ENCODE data around the gene DEXI. TPM values are rescaled to one million over a fixed set of nuclear protein-coding genes. Genes with fewer than 3 reads are reported as not detected.

DEXI gene
- total and polyA plus RNA-seq, 2 of the 13 experiments (the other 11 are each of a cell fraction or from before 2014, with no cell fraction given), result 51.5 to 70.4 TPM

- Histone ChIP-seq H3K4me1 (ENCODE audit: insufficient read depth, low read length) (peaks cover 28% of the 10 kb centered on the region), H3K27ac (ENCODE audit: extremely low read length, insufficient read depth, low read length) (no peak overlapping the region), H3K4me3 (replicated peaks in 1 of 3; ENCODE audit: insufficient read depth in 1 of 3, low read depth in 2 of 3, low read length in 3 of 3) (no peak overlapping the region), H4K20me1 (ENCODE audit: insufficient read depth, low read length) (no peaks in the 10 kb centered on the region), H3K9ac (ENCODE audit: insufficient read depth, low read depth, low read length) (no peak overlapping the region), H3K27me3 (ENCODE audit: control insufficient read depth in 1 of 2, insufficient read depth in 2 of 2, low read length in 2 of 2) (no peaks in the 10 kb centered on the region), H3K4me2 (ENCODE audit: low read depth, low read length) (no peak overlapping the region), H3K36me3 (replicated peaks in 1 of 2; ENCODE audit: control insufficient read depth in 1 of 2, insufficient read depth in 2 of 2, low read length in 2 of 2) (peaks cover 1 to 24% of the 10 kb centered on the region in 2 experiments; a peak in 3 of 5 replicates), H3K79me2 (ENCODE audit: insufficient read depth, low read length) (no peaks in the 10 kb centered on the region), H3K9me3 (ENCODE audit: low read length) (no peaks in the 10 kb centered on the region), H2AFZ (ENCODE audit: low read length) (no peak overlapping the region)
- intact Hi-C loops (cut with micrococcal nuclease; ENCODE audit: unreplicated experiment), result no loop called here
- DNase-seq (ENCODE audit: low spot score) (no peak), ATAC-seq (no peak), FAIRE-seq (no peak)
- POLR2A ChIA-PET, result no interaction called here
- peak; percentile 53; the same call in 1 of the 2 replicates for TF ChIP-seq NRL (CRISPR knock-in tag; IDR thresholded peaks at IDR 0.05; ENCODE audit: borderline replicate concordance)
- TF ChIP-seq HOXD1 (CRISPR knock-in tag; IDR thresholded peaks at IDR 0.05), result no peak
- in situ Hi-C loops (cut with HindIII; ENCODE audit: extremely low pct_ligation_motif_present, low pct_unique_long_range_greater_than_20kb), result no loop called here
- 96% methylated on average over 6 of the region's 6 CpGs for WGBS (ENCODE audit: low lambda C conversion rate)
- CTCF ChIA-PET (ENCODE audit: low intra/inter-chr PET ratio, low total read pairs), result no interaction called here
- no TSS peak for BruUV-seq (replicated peaks)
Observed at GRCh38 chr16:10978124-10978523, 35.9 kb upstream of the DEXI start.

DNA sequence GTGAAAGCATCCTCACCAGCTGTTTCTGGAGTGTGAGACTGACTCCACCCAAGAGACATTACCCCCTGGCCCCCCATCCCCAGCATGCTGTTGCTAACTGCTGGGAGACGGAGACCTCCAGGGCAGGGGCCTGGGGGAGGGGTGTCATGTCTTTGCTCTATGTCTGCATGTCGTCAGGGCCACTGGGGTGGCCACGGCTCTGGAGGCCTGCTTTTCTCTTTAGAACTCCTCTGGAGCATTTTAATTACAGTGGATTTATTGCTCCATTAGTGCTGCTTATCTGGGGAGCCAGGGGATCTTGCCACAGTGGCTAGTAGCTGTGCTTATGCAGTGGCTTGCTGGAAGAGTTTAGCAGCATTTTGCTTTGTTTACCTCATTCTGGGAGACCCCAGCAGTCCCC, 34.4 kb upstream of the DEXI start:
- peaks cover 2 to 27% of the 10 kb centered on the region in 2 experiments; a peak in 4 of 5 replicates for H3K36me3 ChIP-seq (replicated peaks in 1 of 2; ENCODE audit: control insufficient read depth in 1 of 2, insufficient read depth in 2 of 2, low read length in 2 of 2)
- DNase-seq (ENCODE audit: low spot score) (no peak), ATAC-seq (no peak), FAIRE-seq (no peak)
- H3K4me2 ChIP-seq (ENCODE audit: low read depth, low read length), result no peak overlapping the region
- H3K27me3 ChIP-seq (ENCODE audit: control insufficient read depth in 1 of 2, insufficient read depth in 2 of 2, low read length in 2 of 2), result no peaks in the 10 kb centered on the region; a peak in 1 of 5 replicates
- H4K20me1 ChIP-seq (ENCODE audit: insufficient read depth, low read length), result no peaks in the 10 kb centered on the region
- no peak overlapping the region for H3K27ac ChIP-seq (ENCODE audit: extremely low read length, insufficient read depth, low read length)
- ChIA-PET CTCF (ENCODE audit: low intra/inter-chr PET ratio, low total read pairs) (no interaction called here), POLR2A (no interaction called here)
- WGBS (ENCODE audit: low lambda C conversion rate), result 95% methylated on average over 3 of the region's 3 CpGs
- H2AFZ ChIP-seq (ENCODE audit: low read length), result no peak overlapping the region
- no peaks in the 10 kb centered on the region for H3K79me2 ChIP-seq (ENCODE audit: insufficient read depth, low read length)
- no peak overlapping the region for H3K4me3 ChIP-seq (replicated peaks in 1 of 3; ENCODE audit: insufficient read depth in 1 of 3, low read depth in 2 of 3, low read length in 3 of 3)
- H3K9ac ChIP-seq (ENCODE audit: insufficient read depth, low read depth, low read length), result no peak overlapping the region
- in situ Hi-C loops (cut with HindIII; ENCODE audit: extremely low pct_ligation_motif_present, low pct_unique_long_range_greater_than_20kb) (no loop called here), intact Hi-C loops (cut with micrococcal nuclease; ENCODE audit: unreplicated experiment) (no loop called here)
- H3K9me3 ChIP-seq (ENCODE audit: low read length), result no peaks in the 10 kb centered on the region
- peaks cover 28% of the 10 kb centered on the region for H3K4me1 ChIP-seq (ENCODE audit: insufficient read depth, low read length)
- BruUV-seq (replicated peaks), result no TSS peak
- TF ChIP-seq U2AF2 (IDR thresholded peaks at IDR 0.05; ENCODE audit: low read depth, low read length), result no peak
- no peak for TF ChIP-seq SIN3B (IDR thresholded peaks at IDR 0.05; ENCODE audit: low read length)
- no peak for TF ChIP-seq ZNF781 (CRISPR knock-in tag; IDR thresholded peaks at IDR 0.05; ENCODE audit: borderline replicate concordance, not compliant biosample characterization)
- no peak for TF ChIP-seq ETS1 (CRISPR knock-in tag; IDR thresholded peaks at IDR 0.05)
- no peak for TF ChIP-seq ZNF235 (CRISPR knock-in tag; IDR thresholded peaks at IDR 0.05; ENCODE audit: borderline replicate concordance)
- no peak for TF ChIP-seq ZNF850 (CRISPR knock-in tag; conservative IDR thresholded peaks at IDR 0.05)
- no peak for TF ChIP-seq XBP1 (CRISPR knock-in tag; IDR thresholded peaks at IDR 0.05)
- no peak for TF ChIP-seq E2F2 (CRISPR knock-in tag; IDR thresholded peaks at IDR 0.05; ENCODE audit: borderline replicate concordance)
- no peak for TF ChIP-seq ZNF24 (IDR thresholded peaks at IDR 0.05)
- no peak for TF ChIP-seq EZH2 (conservative IDR thresholded peaks at IDR 0.05; ENCODE audit: low read depth, low read length)
- TF ChIP-seq RORA (CRISPR knock-in tag; IDR thresholded peaks at IDR 0.05), result no peak
- no peak for TF ChIP-seq NFE2L1 (CRISPR knock-in tag; IDR thresholded peaks at IDR 0.05; ENCODE audit: borderline replicate concordance)
- no peak for TF ChIP-seq JDP2 (CRISPR knock-in tag; IDR thresholded peaks at IDR 0.05; ENCODE audit: borderline replicate concordance)
- TF ChIP-seq, protein P1, sequence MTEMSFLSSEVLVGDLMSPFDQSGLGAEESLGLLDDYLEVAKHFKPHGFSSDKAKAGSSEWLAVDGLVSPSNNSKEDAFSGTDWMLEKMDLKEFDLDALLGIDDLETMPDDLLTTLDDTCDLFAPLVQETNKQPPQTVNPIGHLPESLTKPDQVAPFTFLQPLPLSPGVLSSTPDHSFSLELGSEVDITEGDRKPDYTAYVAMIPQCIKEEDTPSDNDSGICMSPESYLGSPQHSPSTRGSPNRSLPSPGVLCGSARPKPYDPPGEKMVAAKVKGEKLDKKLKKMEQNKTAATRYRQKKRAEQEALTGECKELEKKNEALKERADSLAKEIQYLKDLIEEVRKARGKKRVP (CRISPR knock-in tag; IDR thresholded peaks at IDR 0.05), result no peak
- no peak for TF ChIP-seq SNAPC2 (CRISPR knock-in tag; IDR thresholded peaks at IDR 0.05)
- no peak for TF ChIP-seq JUND (CRISPR knock-in tag; IDR thresholded peaks at IDR 0.05)
